GM19395 (cell line): ENCODE results near the gene PGA4.
"Not testable (repeated sequence)": the region's sequence is repeated elsewhere in the genome, so short reads cannot be mapped to it uniquely, and the experiment has no call there.

ENCODE experiments used
- ATAC-seq: cut with Tn5 transposase; IDR thresholded peaks from one replicate; pipeline ENCODE4 v1.9.1; 2021; ENCODE audit warnings: mild to moderate bottlenecking, moderate library complexity; ENCODE audit not compliant: unreplicated experiment

Gene PGA4

GRCh38 chr11:61222047-61222446 lies at the start of gene PGA4:
PGA4 (plus strand) TSS chr11:61222347; CDS start chr11:61222401, 54 bp downstream.
- not testable (repeated sequence) for ATAC-seq

- ATAC-seq, result no peak
These were observed 49.8 kb upstream of the PGA4 start for GRCh38 chr11:61172356-61172755.

- ATAC-seq, result no peak
These were observed 49.3 kb upstream of the PGA4 start for GRCh38 chr11:61172888-61173287.

- ATAC-seq, result no peak
These were observed 48.7 kb upstream of the PGA4 start for GRCh38 chr11:61173456-61173855.

- ATAC-seq, result no peak
These were observed 47.9 kb upstream of the PGA4 start for GRCh38 chr11:61174273-61174672.

- ATAC-seq, result no peak
These were observed 47.2 kb upstream of the PGA4 start for GRCh38 chr11:61174949-61175348.

- no peak for ATAC-seq
These were observed 45.7 kb upstream of the PGA4 start for GRCh38 chr11:61176446-61176845.

- not testable (repeated sequence) for ATAC-seq
These were observed 41.9 kb upstream of the PGA4 start for GRCh38 chr11:61180205-61180604.

GRCh38 chr11:61181489-61181888 lies 40.7 kb upstream of the PGA4 start:
- ATAC-seq, result no peak

- no peak for ATAC-seq
These were observed 38.5 kb upstream of the PGA4 start for GRCh38 chr11:61183645-61184044.

GRCh38 chr11:61186504-61186903 lies 35.6 kb upstream of the PGA4 start:
- no peak for ATAC-seq

GRCh38 chr11:61187505-61188130 lies 34.5 kb upstream of the PGA4 start:
- no peak for ATAC-seq

- ATAC-seq, result no peak
These were observed 32.2 kb upstream of the PGA4 start for GRCh38 chr11:61189933-61190332.

- ATAC-seq, result no peak
These were observed 28.6 kb upstream of the PGA4 start for GRCh38 chr11:61193596-61193995.

GRCh38 chr11:61194169-61194671 lies 27.9 kb upstream of the PGA4 start:
- no peak for ATAC-seq

- no peak for ATAC-seq
These were observed 27.0 kb upstream of the PGA4 start for GRCh38 chr11:61194981-61195695.

GRCh38 chr11:61195719-61196118 lies 26.4 kb upstream of the PGA4 start:
- ATAC-seq, result no peak

- ATAC-seq, result no peak
These were observed 23.8 kb upstream of the PGA4 start for GRCh38 chr11:61198361-61198760.

GRCh38 chr11:61198948-61199523 lies 23.1 kb upstream of the PGA4 start:
- no peak for ATAC-seq

- no peak for ATAC-seq
These were observed 20.7 kb upstream of the PGA4 start for GRCh38 chr11:61201476-61201875.

GRCh38 chr11:61202950-61203746 lies 19.0 kb upstream of the PGA4 start, which contains the start of gene PGA3:
PGA3 (plus strand) TSS chr11:61203515; CDS start chr11:61203565, 50 bp downstream.
- not testable (repeated sequence) for ATAC-seq
